K562 (cell line): ENCODE data around the gene METAP1D. TPM values are rescaled to one million over a fixed set of nuclear protein-coding genes. Genes with fewer than 3 reads are reported as not detected.
A peak's percentile ranks its signal among the peaks of the same experiment; 100 is the strongest.

Source experiments
- ATAC-seq: fragments of 200-7000 bp; cut with Tn5 transposase; 3 replicates; pipeline ENCODE4 v1.9.1; 2020; ENCODE audit warnings: moderate library complexity
- BruUV-seq: library from RNA; stranded (reverse); fragments of 400-500 nt; replicated peaks from 2 replicates; lab custom pipeline; 2021; lab: Mats Ljungman, UMichigan
- CTCF ChIA-PET: fragments of 300-600 bp; formaldehyde crosslinking; extraction: SDS; loops from one replicate; lab custom pipeline; 2021; ENCODE audit warnings: low intra/inter-chr PET ratio; lab: Yijun Ruan, JAX
- POLR2A ChIA-PET: fragments of 300-600, 350-650 bp; sonication (Branson Sonifier 250); formaldehyde crosslinking; extraction: SDS; loops from one replicate; lab custom pipeline; 2021; ENCODE audit warnings: antibody characterized with exemption, inconsistent platforms; lab: Yijun Ruan, JAX
- DNase-seq, 4 experiments: peaks; one replicate each; pipeline versions ENCODE4 v3.0.0 to v3.0.0-alpha.2; 2011 to 2018; ENCODE audit warnings: low spot score in 3 of 4, mixed read lengths in 3 of 4; ENCODE audit errors: extremely low read depth in 1 of 4
- FAIRE-seq: peaks from 2 replicates; lab custom pipeline; 2011; peaks lifted over from hg19 to GRCh38; lab: Jason Lieb, UNC
- H2AFZ ChIP-seq: 2 replicates; pipeline ENCODE4 v1.6.0; 2011; ENCODE audit warnings: low read depth, low read length, control low read depth, inconsistent platforms
- H3K27ac ChIP-seq: fragments of 200-600 bp; 3 replicates; pipeline ENCODE4 v1.8.0; 2011; ENCODE audit warnings: low read depth, mild to moderate bottlenecking, control low read depth, inconsistent platforms, low read length, moderate library complexity, mixed read lengths; ENCODE audit errors: extremely low read depth
- H3K27me3 ChIP-seq, 2 experiments: fragments of 300-600 bp in 1 of 2; 2 replicates in 1 of 2; 3 replicates in 1 of 2; pipeline versions ENCODE4 v1.6.0 to v1.8.0; 2011; ENCODE audit warnings: inconsistent platforms in 2 of 2, low read length in 2 of 2, mild to moderate bottlenecking in 1 of 2, mixed read lengths in 1 of 2, moderate library complexity in 1 of 2; ENCODE audit not compliant: control insufficient read depth in 2 of 2, insufficient read depth in 2 of 2
- H3K36me3 ChIP-seq: fragments of 300-600 bp; 3 replicates; pipeline ENCODE4 v1.8.0; 2011; ENCODE audit warnings: mild to moderate bottlenecking, low read length, inconsistent platforms; ENCODE audit not compliant: control insufficient read depth, insufficient read depth
- H3K4me1 ChIP-seq, 2 experiments: fragments of 200-600 bp in 1 of 2; replicated peaks in 1 of 2; 2 replicates in 1 of 2; 3 replicates in 1 of 2; pipeline versions ENCODE4 v1.5.1 to v1.8.0; 2011; ENCODE audit warnings: inconsistent platforms in 2 of 2, low read length in 2 of 2, mild to moderate bottlenecking in 1 of 2, mixed read lengths in 1 of 2, moderate library complexity in 1 of 2; ENCODE audit not compliant: control insufficient read depth in 2 of 2, insufficient read depth in 2 of 2
- H3K4me2 ChIP-seq: 2 replicates; pipeline ENCODE4 v1.6.1; 2011; ENCODE audit warnings: low read length, control low read depth, inconsistent platforms, mixed read lengths; ENCODE audit not compliant: insufficient read depth
- H3K4me3 ChIP-seq: fragments of 200-600 bp; sonication (generic), shearing (Covaris generic); 2 replicates; pipeline ENCODE4 v1.5.1; 2016; ENCODE audit warnings: control low read depth, inconsistent platforms
- H3K79me2 ChIP-seq: fragments of 200-600 bp; 3 replicates; pipeline ENCODE4 v1.8.0; 2011; ENCODE audit warnings: low read length, inconsistent platforms; ENCODE audit not compliant: control insufficient read depth, insufficient read depth
- H3K9ac ChIP-seq, 2 experiments: 2 replicates each; pipeline versions ENCODE4 v1.6.0 to v1.6.1; 2011; ENCODE audit warnings: low read depth in 2 of 2, low read length in 2 of 2, control low read depth in 1 of 2, inconsistent platforms in 1 of 2, mild to moderate bottlenecking in 1 of 2, mixed read lengths in 1 of 2; ENCODE audit not compliant: insufficient read depth in 1 of 2
- H3K9me1 ChIP-seq: one replicate; pipeline ENCODE4 v1.6.0; 2011; ENCODE audit warnings: inconsistent platforms, mild to moderate bottlenecking, low read length, moderate library complexity; ENCODE audit not compliant: control insufficient read depth, insufficient read depth
- H3K9me3 ChIP-seq: replicated peaks from 2 replicates; pipeline ENCODE4 v1.5.1; 2011; ENCODE audit warnings: low read depth, low read length, inconsistent platforms; ENCODE audit not compliant: control insufficient read depth, insufficient read depth
- H4K20me1 ChIP-seq: replicated peaks from 2 replicates; pipeline ENCODE4 v1.6.1; 2011; ENCODE audit warnings: low read length, inconsistent platforms, mixed read lengths; ENCODE audit not compliant: control insufficient read depth, insufficient read depth
- HMBOX1 ChIP-seq: sonication (generic); IDR thresholded peaks from 2 replicates; pipeline ENCODE4 v1.6.1; 2016
- NFIC ChIP-seq: fragments of 450-650 bp; IDR thresholded peaks from 2 replicates; pipeline ENCODE4 v1.6.1; 2017; ENCODE audit warnings: mild to moderate bottlenecking, inconsistent platforms
- SREBF1 ChIP-seq: fragments of 150-350 bp; IDR thresholded peaks from 2 replicates; pipeline ENCODE4 v1.6.1; 2014; ENCODE audit warnings: antibody characterized with exemption, low read depth, low read length, borderline replicate concordance
- ZBTB7A ChIP-seq: IDR thresholded peaks from 2 replicates; pipeline ENCODE4 v1.6.1; 2011; ENCODE audit warnings: low read depth, mild to moderate bottlenecking, low read length, moderate library complexity, borderline replicate concordance; ENCODE audit not compliant: control insufficient read depth
- ZFX ChIP-seq: sonication (generic); formaldehyde crosslinking; IDR thresholded peaks from 2 replicates; pipeline ENCODE4 v1.8.0; 2022; ENCODE audit warnings: mild to moderate bottlenecking, missing genetic modification reagents, moderate library complexity
- ZHX1 ChIP-seq: fragments of 150-350 bp; conservative IDR thresholded peaks from 2 replicates; pipeline ENCODE4 v1.6.1; 2014; ENCODE audit warnings: low read length
- ZNF318 ChIP-seq, 2 experiments: fragments of 450-650 bp; IDR thresholded peaks; 2 replicates each; pipeline ENCODE4 v1.6.1; 2016; ENCODE audit warnings: mild to moderate bottlenecking in 2 of 2, borderline replicate concordance in 1 of 2, low read depth in 1 of 2, moderate library complexity in 1 of 2
- WGBS: fragments of 100-300 bp; shearing (Covaris generic); methylation state at CpG from one replicate; pipeline ENCODE4 v1.1.6; 2016; ENCODE audit warnings: low coverage, mixed read lengths; ENCODE audit not compliant: insufficient coverage; ENCODE audit errors: missing lambda C conversion rate; 5-methylcytosine and 5-hydroxymethylcytosine counted together
- in situ Hi-C: fragments of 300-500 bp; cut with MboI; formaldehyde crosslinking; loops from 4 replicates; pipeline ENCODE4 v1.15.0; 2018; ENCODE audit warnings: inconsistent platforms, mixed read lengths
- intact Hi-C: fragments of 100-400 bp; cut with micrococcal nuclease; formaldehyde crosslinking; loops from 2 replicates; pipeline ENCODE4 v1.14.2; 2022
- polyA plus RNA-seq, 8 experiments: library from polyadenylated mRNA; depleted of rRNA in 4 of 8; stranded (reverse) in 5 of 8; unstranded in 3 of 8; fragments of >200 nt; fragmentation: Nextera tagmentation in 2 of 8; fragmentation: Illumina TruSeq in 1 of 8; extraction: Ambion mirVana in 2 of 8; extraction: Trizol in 1 of 8; gene quantifications; 2 replicates each; pipeline versions ENCODE4 v1.2.1 to v1.2.3, GENCODE V29; 2011 to 2014; ENCODE audit warnings: inconsistent platforms in 1 of 8, missing spikeins in 1 of 8
- total RNA-seq, 7 experiments: library from RNA; depleted of rRNA in 6 of 7; stranded (reverse); fragments of >200 nt in 6 of 7; fragmentation: Illumina TruSeq in 2 of 7; extraction: Trizol in 2 of 7; gene quantifications; 2 replicates each; pipeline versions ENCODE4 v1.2.1 to v1.2.3, GENCODE V29; 2011 to 2021; ENCODE audit warnings: low replicate concordance in 1 of 7

The METAP1D gene
- total and polyA plus RNA-seq, 9 of the 15 experiments (the other 6 are each of a cell fraction or from before 2014, with no cell fraction given) = 8.0 to 23.4 (median 15.7) TPM

GRCh38 chr2:172021074-172021931, 21.6 kb downstream of the METAP1D start:
- ChIA-PET POLR2A (interaction anchor here (1.0 to 2.3 kb wide), 5 partner anchors 9 to 20 kb away, joined by 3 to 7 read pairs (median 5); no protein-coding TSS in a partner anchor), CTCF (no interaction called here)
- intact Hi-C loops (no loop called here), in situ Hi-C loops (no loop called here)
- peak; percentile 89 for ATAC-seq
- Histone ChIP-seq H2AFZ (peak overlapping the region; percentile 68), H3K4me3 (no peak overlapping the region), H3K4me1 (peaks cover 3 to 24% of the 10 kb centered on the region in 2 experiments; a peak in 3 of 5 replicates), H3K27me3 (no peaks in the 10 kb centered on the region), H4K20me1 (no peaks in the 10 kb centered on the region), H3K4me2 (peak overlapping the region; percentile 53), H3K9me3 (no peaks in the 10 kb centered on the region), H3K79me2 (no peaks in the 10 kb centered on the region), H3K9ac (peak overlapping the region; percentile 39 to 73; a peak in 2 of 4 replicates), H3K9me1 (no peaks in the 10 kb centered on the region), H3K27ac (peak overlapping the region; percentile 53), H3K36me3 (no peaks in the 10 kb centered on the region)
- no TSS peak for BruUV-seq
- 5% methylated on average over 8 of the region's 8 CpGs for WGBS
- peak in 3 of 4 experiments; percentile 39 to 81 (median 60) for DNase-seq
- peak; percentile 76 for FAIRE-seq
- TF ChIP-seq NFIC (peak; percentile 94), ZNF318 (IDR thresholded peaks at IDR 0.05; ENCODE audit: borderline replicate concordance in 1 of 2, low read depth in 1 of 2) (0 out of 4 replicates have a peak, but pooled peaks of 1 of the 2 experiments have one; percentile 62), ZBTB7A (peak; percentile 57; the same call in 1 of the 2 replicates), SREBF1 (no peak), ZHX1 (no peak), ZFX (peak; percentile 2; the same call in 1 of the 2 replicates), HMBOX1 (0 out of 2 replicates have a peak, but pooled peaks have one; percentile 11)
